ENCODE results near the gene SHISA7.
"Not testable (repeated sequence)": the region's sequence is repeated elsewhere in the genome, so short reads cannot be mapped to it uniquely, and the experiment has no call there.

Gene SHISA7

DNA sequence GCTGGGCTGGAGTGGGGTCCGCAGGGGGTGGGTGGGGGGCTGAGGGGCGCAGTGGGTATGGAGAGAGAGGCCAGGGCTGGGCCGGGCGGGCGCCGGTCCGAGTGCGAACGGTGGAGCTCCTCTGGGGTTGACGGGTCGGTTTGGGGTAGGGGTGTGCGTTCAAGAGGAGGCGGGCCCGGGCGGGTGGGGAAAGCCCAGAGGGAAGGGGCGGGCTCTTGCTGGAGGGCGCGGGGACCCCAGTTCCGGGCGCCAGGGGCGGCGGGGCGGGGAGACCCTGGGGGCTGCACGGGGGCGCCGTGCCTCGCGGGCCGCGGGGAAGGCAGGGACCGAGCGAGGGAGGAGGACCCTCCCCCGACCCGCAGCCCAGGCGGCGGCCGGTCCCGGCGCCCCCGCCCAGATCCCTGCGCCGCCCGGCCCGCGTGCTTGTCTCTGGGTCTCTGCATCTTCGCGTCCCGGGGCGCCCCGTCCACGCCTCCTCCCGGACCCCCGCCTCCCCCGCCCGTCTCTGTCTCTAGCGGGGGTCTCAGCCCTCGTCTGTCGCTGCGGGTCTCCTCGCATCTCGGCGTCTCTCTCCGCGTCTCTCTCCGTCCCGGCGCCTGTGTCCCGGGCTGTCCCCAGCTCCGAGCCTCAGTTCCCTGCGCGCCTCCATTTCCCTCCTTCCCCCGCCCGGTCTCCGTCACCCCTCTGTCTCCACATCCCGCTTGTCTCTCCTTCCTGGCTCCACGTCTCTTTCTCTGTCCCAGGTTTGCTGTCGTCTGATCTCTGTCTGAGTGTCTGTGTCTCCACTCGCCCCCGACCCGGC is 8.3 kb upstream of the SHISA7 start:
- no peak for DNase-seq (ENCODE audit: low read depth)
- H3K4me3 ChIP-seq (ENCODE audit: control insufficient read depth, low read depth, low read length): no peak overlapping the region
- TF ChIP-seq CTCF (conservative IDR thresholded peaks at IDR 0.05; ENCODE audit: control insufficient read depth, insufficient read depth, low read depth, low read length): no peak

GRCh38 chr19:55449469-55449868 is 6.4 kb upstream of the SHISA7 start:
- TF ChIP-seq CTCF (conservative IDR thresholded peaks at IDR 0.05; ENCODE audit: control insufficient read depth, insufficient read depth, low read depth, low read length): no peak
- no peak overlapping the region for H3K4me3 ChIP-seq (ENCODE audit: control insufficient read depth, low read depth, low read length)
- DNase-seq (ENCODE audit: low read depth): no peak

- DNase-seq (ENCODE audit: low read depth); H3K4me3 ChIP-seq (ENCODE audit: control insufficient read depth, low read depth, low read length): not testable (repeated sequence)
Measured at GRCh38 chr19:55448175-55448490, 5.0 kb upstream of the SHISA7 start.

DNA sequence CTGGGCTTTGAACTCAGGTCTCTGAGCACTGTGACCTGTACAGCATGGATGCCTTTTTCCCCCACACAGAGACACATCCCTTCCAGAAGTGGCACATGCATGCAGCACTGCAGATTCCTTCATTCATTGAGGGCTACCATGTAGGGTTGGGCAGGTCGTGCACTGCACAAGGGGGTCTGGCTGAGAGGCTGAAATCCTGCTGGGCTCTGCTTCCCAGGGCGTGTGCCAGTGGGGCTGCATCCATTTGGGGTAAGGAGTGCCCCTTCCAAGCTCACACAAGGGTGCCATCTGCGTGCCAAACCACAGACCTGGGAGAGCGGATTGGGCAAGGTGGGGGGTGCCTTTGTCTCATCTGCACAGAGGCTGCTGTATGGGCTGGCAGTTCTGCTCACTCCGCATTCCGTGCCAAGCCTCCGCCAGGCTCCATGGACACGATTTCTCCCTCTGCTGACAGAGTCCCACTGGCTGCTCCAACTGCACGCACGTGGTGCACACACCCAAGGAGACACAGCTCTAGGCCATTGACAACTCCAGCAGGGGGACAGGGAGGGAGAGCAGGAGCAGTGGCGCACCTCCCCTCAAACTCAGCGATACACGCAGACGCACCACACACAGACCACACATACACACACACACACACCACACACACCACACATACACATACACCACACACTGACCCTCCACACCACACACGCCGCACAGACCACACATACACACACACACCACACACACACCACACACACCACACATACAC is 4.5 kb upstream of the SHISA7 start:
- TF ChIP-seq CTCF (conservative IDR thresholded peaks at IDR 0.05; ENCODE audit: control insufficient read depth, insufficient read depth, low read depth, low read length): no peak
- no peak overlapping the region for H3K4me3 ChIP-seq (ENCODE audit: control insufficient read depth, low read depth, low read length)
- peak; percentile 35 for DNase-seq (ENCODE audit: low read depth)

DNA sequence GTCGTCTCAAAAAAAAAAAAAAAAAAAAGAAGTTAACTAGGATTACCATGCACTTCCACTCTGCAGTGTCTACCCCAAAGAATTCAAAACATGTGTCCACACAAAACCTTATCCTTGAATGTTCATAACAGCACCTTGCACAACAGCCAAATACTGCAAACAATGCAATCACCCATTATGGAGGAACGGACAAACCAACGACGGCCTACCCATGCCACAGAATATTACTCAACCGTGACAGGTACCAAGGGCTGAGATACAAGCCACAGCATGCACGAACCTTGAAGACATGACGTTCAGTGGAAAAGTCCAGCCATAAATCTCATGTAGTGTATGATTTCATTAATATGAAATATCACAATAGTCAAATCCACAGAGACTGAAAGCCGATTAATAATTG is 3.0 kb upstream of the SHISA7 start:
- H3K4me3 ChIP-seq (ENCODE audit: control insufficient read depth, low read depth, low read length): no peak overlapping the region
- DNase-seq (ENCODE audit: low read depth): no peak
- no peak for TF ChIP-seq CTCF (conservative IDR thresholded peaks at IDR 0.05; ENCODE audit: control insufficient read depth, insufficient read depth, low read depth, low read length)

GRCh38 chr19:55444646-55445045 is 1.5 kb upstream of the SHISA7 start:
- H3K4me3 ChIP-seq (ENCODE audit: control insufficient read depth, low read depth, low read length): no peak overlapping the region
- TF ChIP-seq CTCF (conservative IDR thresholded peaks at IDR 0.05; ENCODE audit: control insufficient read depth, insufficient read depth, low read depth, low read length): no peak
- no peak for DNase-seq (ENCODE audit: low read depth)

DNA sequence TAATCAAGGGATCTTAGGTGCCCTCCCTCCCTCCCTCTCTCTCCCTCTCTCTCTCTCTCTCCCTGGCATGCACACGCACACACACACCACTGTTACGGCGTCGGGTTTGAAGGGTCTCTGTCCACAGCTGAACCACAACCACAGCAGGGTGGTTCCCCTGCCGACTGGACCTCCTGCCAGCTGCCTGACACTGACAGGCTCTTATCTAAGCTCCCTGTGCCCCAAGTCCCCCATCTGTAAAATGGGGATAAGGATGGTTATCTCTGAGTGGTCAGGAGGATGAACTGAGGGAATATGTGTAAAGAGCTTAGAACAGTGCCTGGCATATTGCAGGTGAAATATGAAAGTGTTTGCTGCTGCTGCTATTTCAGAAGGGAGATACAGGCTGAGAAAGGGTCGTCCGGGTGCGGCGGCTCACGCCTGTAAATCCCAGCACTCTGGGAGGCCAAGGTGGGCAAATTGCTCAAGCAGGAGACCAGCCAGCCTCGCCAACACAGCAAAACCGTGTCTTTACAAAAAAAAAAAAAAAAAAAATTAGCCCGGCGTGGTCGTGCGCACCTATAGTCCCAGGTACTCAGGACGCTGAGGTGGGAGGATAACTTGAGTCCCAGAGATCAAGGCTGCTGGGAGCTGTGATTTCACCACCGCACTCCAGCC is 852 bp upstream of the SHISA7 start:
- H3K4me3 ChIP-seq (ENCODE audit: control insufficient read depth, low read depth, low read length): no peak overlapping the region
- no peak for DNase-seq (ENCODE audit: low read depth)
- no peak for TF ChIP-seq CTCF (conservative IDR thresholded peaks at IDR 0.05; ENCODE audit: control insufficient read depth, insufficient read depth, low read depth, low read length)

Measured in fibroblast of mammary gland (primary cell).